GM19468 (cell line): ENCODE measurements around the gene MYO7B.

Source experiments
- ATAC-seq: cut with Tn5 transposase; IDR thresholded peaks from one replicate; pipeline ENCODE4 v1.9.1; 2021; ENCODE audit warnings: mild to moderate bottlenecking, moderate library complexity, moderate number of reproducible peaks; ENCODE audit not compliant: unreplicated experiment; ENCODE audit errors: extremely low read depth

MYO7B gene

GRCh38 chr2:127545796-127546195 lies 10.3 kb downstream of the MYO7B start:
- ATAC-seq, result no peak

GRCh38 chr2:127546797-127547196 lies 11.3 kb downstream of the MYO7B start:
- no peak for ATAC-seq

DNA sequence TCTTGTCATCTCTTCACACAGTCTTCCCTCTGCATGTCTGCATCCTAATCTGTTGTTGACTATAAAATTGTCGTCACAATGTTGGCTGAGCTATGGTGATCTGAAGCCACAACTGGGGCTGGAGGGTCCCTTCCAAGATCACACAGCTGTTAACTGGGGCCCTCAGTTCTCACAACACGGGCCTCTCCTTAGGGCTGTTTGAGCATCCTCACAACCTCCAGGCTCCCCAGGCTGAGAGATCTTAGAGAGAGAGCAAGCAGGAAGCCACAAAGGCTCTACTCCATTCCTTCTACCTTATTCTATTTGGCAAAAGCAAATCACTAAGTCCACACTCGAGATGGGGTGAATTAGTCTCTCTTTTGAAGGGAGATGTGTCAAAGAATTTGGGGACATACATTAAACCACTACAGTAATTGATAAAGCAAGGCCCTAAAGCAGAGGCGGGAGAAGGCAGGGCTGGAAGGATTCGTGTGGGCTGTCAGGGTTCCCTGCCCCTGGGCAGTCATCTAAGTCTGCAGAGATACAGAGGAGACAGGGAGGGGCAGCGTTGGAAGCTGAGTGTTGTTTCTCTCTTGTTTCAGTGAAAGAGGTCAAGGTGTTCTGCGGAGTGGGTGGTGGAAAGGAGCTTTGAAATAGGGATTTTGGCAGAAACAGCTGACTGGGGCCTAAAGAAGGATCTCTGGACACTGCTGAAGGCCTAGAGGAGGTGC lies 15.9 kb downstream of the MYO7B start:
- ATAC-seq, result no peak

GRCh38 chr2:127552336-127552735 lies 16.9 kb downstream of the MYO7B start:
- ATAC-seq, result no peak

DNA sequence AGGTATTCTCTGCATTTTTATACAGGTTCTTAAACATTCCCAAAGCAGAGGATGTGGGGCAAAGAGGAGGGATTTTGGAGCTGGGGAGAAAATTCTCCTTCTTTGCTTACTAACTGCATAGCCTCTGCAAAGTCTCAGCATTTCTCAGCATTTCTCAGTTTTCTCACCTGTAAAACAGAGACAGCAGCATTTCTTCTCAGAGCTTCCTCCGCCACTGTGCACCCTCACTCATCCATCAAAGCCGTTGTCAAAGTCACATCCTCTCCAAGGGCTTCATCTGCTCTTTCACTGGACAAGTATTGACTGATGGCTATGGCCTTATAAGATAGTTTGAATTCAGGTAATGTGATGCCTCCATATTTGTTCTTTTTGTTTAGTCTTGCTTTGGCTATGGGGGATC lies 17.4 kb downstream of the MYO7B start:
- ATAC-seq, result no peak

DNA sequence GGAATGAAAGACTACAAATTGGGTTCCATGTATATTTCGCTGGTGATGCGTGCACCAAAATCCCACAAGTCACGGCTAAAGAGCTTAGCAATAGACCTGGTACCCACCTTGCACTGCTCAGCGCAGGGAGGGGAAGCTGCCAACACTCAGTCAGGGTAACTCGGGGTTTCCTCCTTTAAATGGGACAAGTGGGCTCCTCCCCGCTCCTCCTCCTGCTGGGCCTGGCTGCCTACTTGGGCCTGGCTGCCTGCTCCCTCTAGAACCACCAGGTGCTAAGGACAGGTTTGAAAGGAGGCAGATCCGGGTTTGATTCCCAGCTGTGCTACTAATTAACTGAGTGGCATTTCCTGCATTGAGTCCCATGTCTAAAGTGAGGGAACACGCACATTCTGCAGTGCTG lies 23.4 kb downstream of the MYO7B start:
- no peak for ATAC-seq

DNA sequence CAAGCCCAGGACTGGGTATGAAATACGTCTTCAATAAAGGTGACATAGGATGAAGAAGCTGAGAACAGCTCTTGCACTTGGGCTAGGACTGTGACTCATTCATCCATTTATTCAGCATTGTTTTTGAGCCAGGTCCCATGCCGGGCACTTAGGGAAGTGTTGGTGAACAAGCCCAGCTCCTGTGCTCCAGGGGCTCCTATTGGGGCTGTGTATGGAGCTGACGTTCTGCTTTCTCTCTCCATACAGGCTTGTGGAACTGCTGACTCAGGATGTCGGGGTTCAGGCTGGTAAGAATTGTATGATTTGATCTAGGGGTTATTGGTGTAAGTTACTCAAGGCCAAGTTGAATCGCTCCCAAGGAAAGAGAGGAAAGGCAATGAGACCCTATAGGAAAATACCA lies 24.0 kb downstream of the MYO7B start:
- no peak for ATAC-seq

- ATAC-seq, result no peak
Observed at GRCh38 chr2:127560201-127560930, 24.9 kb downstream of the MYO7B start.

DNA sequence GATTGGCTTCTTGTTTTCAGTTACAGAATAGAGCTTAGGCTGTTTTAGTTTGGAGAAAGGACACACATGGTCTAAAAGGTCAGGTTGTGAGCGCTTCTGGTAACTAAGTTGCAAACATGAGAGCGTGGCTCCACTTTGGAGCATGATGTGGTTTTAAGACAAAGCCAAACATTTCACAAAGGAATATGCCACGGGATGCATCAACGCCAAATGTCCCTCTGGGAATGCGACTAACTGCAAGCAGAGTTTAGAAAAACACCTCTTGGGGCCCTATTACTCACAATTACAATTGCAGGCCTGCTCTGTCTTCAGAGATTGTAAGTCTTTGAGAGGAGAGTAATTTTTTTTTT lies 25.4 kb downstream of the MYO7B start:
- no peak for ATAC-seq

DNA sequence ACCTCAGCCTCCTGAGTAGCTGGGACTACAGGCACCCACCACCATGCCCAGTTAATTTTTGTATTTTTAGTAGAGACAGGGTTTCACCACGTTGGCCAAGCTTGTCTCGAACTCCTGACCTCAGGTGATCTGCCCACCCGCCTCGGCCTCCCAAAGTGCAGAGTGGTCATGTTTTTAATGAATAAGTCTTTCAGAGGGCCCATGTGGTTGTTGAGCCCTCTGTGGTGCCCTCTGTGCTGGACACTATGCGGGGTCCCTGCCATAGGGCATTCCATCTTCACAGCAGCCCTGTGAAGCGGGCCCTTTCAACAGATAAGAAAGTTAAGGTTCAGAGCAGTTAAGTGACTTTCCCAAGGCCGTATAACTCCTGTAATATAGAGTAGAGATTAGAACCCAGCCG lies 25.9 kb downstream of the MYO7B start:
- no peak for ATAC-seq

DNA sequence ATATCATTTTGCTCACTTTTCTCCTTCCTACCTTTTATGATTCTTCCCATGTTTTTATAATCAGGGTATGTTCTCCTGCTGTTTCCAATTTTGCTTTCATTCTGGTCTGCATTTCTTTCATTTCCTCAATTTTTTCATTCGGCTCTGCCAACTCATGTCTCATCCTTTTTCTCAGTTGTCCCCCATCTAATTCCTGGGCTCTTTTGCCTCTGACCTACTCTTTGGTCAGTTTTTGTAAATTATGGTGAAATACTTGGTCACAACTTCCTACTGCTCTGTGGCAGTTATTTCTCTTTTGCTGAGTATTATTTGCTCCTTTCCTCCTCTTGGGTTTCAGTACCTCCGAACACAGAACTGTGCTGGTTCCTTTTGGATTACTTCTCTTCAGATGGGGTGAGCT lies 27.5 kb downstream of the MYO7B start:
- no peak for ATAC-seq

DNA sequence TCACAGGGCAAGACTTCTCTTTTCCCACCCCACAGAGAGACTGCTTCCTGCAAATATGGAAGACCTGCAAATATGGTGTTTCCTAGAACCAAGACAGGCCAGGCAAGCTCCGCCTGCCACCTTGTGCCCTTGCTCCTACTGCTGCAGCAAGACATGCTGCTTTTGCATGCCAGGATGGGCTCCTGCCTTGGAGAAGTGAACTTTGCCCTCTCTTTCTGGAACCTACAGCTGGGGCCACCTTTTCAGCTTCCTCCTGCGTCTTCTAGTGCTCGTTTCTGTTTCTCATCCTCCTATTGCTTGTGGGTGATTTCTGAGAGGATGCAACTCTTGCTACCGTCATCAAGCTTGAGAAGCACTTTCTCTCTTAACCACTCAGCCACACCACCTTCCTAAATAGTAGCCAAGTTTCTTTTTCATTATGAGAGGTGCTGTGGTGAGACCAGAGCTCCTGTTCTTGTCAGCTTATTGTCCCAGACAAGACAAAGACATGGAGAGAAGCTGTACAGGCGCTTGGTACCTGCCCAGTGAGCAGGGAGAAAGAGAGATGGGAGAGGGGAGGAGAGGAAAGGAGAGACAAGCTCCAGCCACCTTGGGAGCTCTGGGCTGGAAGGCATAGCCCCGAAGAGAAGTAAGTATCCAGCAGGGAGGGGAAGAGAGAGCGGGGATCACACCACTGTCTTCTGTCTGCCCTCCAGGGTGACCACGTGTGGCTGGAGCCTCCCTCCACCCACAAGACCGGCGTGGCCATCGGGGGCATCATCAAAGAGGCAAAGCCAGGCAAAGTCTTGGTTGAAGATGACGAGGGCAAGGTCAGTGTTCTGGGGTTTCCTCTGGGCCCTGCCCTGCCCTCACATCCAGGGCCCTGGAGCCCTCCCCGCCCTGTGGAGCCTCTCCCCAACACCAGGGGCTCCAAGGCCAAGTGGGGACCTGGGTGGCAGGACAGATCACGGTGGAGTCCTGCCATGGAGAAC lies 28.3 kb downstream of the MYO7B start:
- peak; percentile 97 for ATAC-seq

- no peak for ATAC-seq
Observed at GRCh38 chr2:127564429-127565260, 29.2 kb downstream of the MYO7B start.

DNA sequence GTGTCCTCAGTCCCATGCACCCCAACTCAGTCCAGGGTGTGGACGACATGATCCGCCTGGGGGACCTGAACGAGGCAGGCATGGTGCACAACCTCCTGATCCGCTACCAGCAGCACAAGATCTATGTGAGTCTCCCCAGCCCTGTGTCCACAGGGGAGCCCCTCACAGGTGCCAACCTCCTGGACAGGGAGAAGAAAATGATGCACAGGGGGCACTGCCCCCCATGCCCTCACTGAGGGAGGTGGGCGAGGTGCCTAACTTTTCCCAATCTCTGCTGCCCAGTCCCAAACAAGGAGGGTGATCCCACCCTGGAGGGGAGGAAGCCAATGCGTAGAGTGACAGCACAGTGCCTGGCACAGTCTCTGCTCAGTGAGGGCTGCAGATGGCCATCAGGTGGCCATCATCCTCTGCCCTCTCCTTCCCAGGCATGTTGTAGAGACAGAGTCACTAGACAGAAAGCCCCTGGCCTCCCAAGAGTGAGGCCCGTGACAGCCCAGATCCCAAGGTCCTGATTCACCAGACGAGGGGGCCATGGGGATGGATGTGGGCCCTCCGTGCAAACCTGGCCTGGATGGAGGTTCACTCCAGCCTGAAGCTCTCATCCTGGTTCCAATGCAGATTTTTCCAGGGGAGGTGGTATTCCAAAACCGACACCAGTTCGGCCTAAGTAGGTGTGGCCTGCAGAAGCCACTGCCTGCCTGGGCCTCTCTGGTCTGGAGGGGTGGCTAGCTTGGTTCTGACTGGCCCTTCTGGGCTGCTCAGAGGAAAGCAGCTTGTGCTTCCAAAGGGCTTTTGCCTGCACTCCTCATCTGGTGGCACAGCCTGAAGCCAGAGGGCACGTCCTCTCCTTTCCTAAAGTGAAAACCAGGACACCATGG lies 30.0 kb downstream of the MYO7B start:
- ATAC-seq, result no peak

GRCh38 chr2:127566139-127566417 lies 30.6 kb downstream of the MYO7B start:
- no peak for ATAC-seq

GRCh38 chr2:127566576-127566975 lies 31.1 kb downstream of the MYO7B start:
- no peak for ATAC-seq

DNA sequence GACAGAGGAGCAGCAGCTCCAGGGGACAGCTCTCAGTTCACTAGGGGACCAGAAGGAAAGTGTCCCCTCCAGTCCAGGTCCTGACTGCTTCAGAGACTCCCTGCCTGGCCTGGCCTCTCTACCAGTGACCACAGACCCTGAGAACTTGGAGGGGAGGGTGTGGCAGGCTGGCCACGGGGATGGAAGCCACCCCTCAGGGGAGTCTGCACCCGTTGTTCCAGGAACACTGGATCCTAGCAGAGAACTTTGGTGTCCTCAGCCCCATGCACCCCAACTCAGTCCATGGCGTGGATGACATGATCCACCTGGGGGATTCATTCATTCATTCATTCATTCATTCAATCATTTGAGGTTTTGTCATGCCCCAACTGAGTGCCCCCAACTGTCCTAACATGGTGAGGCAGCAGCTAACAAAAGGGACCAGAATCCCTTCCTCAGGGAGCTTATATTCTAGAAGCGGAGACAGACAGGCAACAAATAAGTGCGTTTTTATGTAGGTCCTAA lies 31.9 kb downstream of the MYO7B start:
- no peak for ATAC-seq

GRCh38 chr2:127568128-127568527 lies 32.6 kb downstream of the MYO7B start:
- no peak for ATAC-seq

- ATAC-seq, result no peak
Observed at GRCh38 chr2:127569666-127570065, 34.2 kb downstream of the MYO7B start.
